HG02623 (cell line): Measurements from ENCODE around the gene ELAPOR1.
"Not testable (repeated sequence)": the region's sequence is repeated elsewhere in the genome, so short reads cannot be mapped to it uniquely, and the experiment has no call there.

Source experiments
- ATAC-seq: cut with Tn5 transposase; IDR thresholded peaks from one replicate; pipeline ENCODE4 v1.9.1; 2021; ENCODE audit warnings: moderate library complexity; ENCODE audit not compliant: unreplicated experiment

Gene ELAPOR1

GRCh38 chr1:109133815-109134214, 19.9 kb downstream of the ELAPOR1 start:
- no peak for ATAC-seq

GRCh38 chr1:109134423-109134822, 20.5 kb downstream of the ELAPOR1 start:
- no peak for ATAC-seq

- ATAC-seq = no peak
Observed at GRCh38 chr1:109135940-109136339, 22.0 kb downstream of the ELAPOR1 start.

- no peak for ATAC-seq
Observed at GRCh38 chr1:109136766-109137165, 22.9 kb downstream of the ELAPOR1 start.

GRCh38 chr1:109137958-109138357, 24.0 kb downstream of the ELAPOR1 start:
- no peak for ATAC-seq

GRCh38 chr1:109138358-109138757, 24.4 kb downstream of the ELAPOR1 start:
- no peak for ATAC-seq

GRCh38 chr1:109140392-109140791, 26.5 kb downstream of the ELAPOR1 start:
- ATAC-seq = no peak

- ATAC-seq = no peak
Observed at GRCh38 chr1:109142260-109142659, 28.3 kb downstream of the ELAPOR1 start.

GRCh38 chr1:109142725-109143124, 28.8 kb downstream of the ELAPOR1 start:
- not testable (repeated sequence) for ATAC-seq

GRCh38 chr1:109148987-109149561, 35.2 kb downstream of the ELAPOR1 start:
- ATAC-seq = no peak

- ATAC-seq = no peak
Observed at GRCh38 chr1:109149874-109150601, 36.1 kb downstream of the ELAPOR1 start.

- no peak for ATAC-seq
Observed at GRCh38 chr1:109151146-109151990, 37.5 kb downstream of the ELAPOR1 start.

GRCh38 chr1:109152196-109152595, 38.3 kb downstream of the ELAPOR1 start:
- ATAC-seq = no peak

- no peak for ATAC-seq
Observed at GRCh38 chr1:109156916-109157385, 43.0 kb downstream of the ELAPOR1 start.

- ATAC-seq = no peak
Observed at GRCh38 chr1:109158433-109158832, 44.5 kb downstream of the ELAPOR1 start.

- no peak for ATAC-seq
Observed at GRCh38 chr1:109159326-109159725, 45.4 kb downstream of the ELAPOR1 start.

- ATAC-seq = no peak
Observed at GRCh38 chr1:109160071-109160840, 46.3 kb downstream of the ELAPOR1 start.

GRCh38 chr1:109161858-109162606, 48.1 kb downstream of the ELAPOR1 start:
- no peak for ATAC-seq

GRCh38 chr1:109162626-109163025, 48.7 kb downstream of the ELAPOR1 start:
- ATAC-seq = no peak

GRCh38 chr1:109163551-109163950, 49.6 kb downstream of the ELAPOR1 start:
- no peak for ATAC-seq
